Glomerular endothelial cell (primary cell): ENCODE data around the gene PPP4R3A. TPM values are rescaled to one million over a fixed set of nuclear protein-coding genes. Genes with fewer than 3 reads are reported as not detected.
"Not testable (repeated sequence)": the region's sequence is repeated elsewhere in the genome, so short reads cannot be mapped to it uniquely, and the experiment has no call there.

Source experiments
- DNase-seq: peaks from one replicate; pipeline ENCODE4 v3.0.0-alpha.2; 2011; ENCODE audit warnings: low read depth, low spot score; ENCODE audit errors: extremely low read depth
- total RNA-seq: library from RNA; depleted of rRNA; stranded (reverse); fragments of >200 nt; gene quantifications from 2 replicates; pipeline ENCODE4 v1.2.3, GENCODE V29; 2015

The PPP4R3A gene
- total RNA-seq, 1 donor from 2014 or later: 65.2 TPM

DNA sequence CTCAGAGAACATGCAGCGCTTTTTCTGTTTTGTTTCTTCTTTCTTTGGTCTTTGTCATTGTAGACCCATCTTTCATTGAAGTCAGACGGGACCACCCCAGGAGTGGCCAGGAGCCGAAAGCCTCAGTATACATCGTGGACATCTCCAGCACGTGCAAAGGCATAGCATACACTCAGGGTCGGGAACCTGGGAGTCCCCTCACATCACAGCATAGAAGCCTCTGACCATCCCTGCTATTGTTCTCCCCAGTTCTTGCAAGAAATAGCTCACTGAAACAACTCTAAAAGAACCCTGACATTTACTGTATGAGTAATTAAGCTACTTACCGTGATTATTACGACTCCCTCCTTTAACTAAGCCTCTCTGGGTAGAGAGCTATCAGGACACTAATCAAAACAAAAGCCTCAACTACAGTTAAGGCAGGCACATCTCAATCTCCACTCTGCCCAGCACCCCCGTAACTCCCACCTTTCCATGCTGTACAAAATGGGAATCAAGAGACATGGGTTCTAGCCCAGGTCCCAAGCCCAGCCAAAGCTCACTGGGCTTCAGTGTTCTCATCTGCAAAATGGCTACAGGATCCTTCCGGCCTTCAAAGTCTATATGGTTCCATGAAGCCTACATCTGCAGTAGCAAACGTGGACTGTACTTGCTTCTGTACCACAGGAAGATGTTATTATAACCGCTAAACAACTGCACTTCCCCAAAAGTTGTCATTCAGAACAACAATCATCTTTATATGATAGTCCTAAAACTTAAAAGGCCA lies 99.2 kb downstream of the PPP4R3A start:
- DNase-seq: no peak

DNA sequence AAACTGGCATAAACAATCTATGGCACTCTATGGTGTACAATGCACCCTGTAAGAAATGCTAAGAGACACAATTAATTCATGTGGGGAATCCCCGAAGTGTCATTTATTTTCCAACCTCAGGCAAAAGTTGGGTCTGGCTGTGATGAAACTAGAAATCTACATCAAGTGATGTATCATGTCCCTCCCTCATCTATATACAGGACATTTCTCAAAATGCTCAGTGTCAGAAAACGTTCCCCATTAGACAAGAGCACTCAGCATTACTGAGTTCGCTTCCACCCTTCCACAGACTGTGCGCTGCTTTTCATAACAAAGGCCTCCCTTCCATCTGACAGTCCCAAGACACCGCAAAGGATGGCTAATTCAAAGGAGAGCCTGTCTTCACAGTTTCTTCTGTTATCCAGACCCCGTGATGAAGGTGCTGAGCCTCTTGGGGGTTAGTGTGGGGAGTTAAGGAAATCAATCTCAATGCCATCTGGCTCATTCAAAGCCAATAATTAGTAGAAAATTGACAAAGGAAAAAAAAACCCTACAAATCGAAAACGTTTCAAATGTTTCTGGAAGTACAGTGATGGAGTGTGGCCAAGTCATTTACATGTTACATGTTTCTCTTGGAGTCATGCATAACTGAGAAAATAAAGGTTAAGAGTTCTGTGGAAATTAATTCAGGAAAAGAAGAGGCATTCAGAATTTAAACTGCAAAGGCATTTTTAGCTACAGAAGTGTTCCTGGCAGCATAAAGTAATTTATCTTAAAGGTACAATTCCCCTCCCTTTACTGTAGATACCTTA lies 100.0 kb downstream of the PPP4R3A start:
- DNase-seq: no peak

GRCh38 chr14:91409240-91409639 lies 100.9 kb downstream of the PPP4R3A start:
- not testable (repeated sequence) for DNase-seq

Other genes starting within 250 kb of the PPP4R3A start
- 32.8 and 40.6 TPM in 2 replicates for gene CCDC88C, start 92.5 kb downstream of the PPP4R3A start, total RNA-seq
- gene CATSPERB, start 221.8 kb upstream of the PPP4R3A start, total RNA-seq: not detected in 2 replicates